ENCODE results near the gene SHISA4.
"Not testable (repeated sequence)": the region's sequence is repeated elsewhere in the genome, so short reads cannot be mapped to it uniquely, and the experiment has no call there.

SHISA4 gene

DNA sequence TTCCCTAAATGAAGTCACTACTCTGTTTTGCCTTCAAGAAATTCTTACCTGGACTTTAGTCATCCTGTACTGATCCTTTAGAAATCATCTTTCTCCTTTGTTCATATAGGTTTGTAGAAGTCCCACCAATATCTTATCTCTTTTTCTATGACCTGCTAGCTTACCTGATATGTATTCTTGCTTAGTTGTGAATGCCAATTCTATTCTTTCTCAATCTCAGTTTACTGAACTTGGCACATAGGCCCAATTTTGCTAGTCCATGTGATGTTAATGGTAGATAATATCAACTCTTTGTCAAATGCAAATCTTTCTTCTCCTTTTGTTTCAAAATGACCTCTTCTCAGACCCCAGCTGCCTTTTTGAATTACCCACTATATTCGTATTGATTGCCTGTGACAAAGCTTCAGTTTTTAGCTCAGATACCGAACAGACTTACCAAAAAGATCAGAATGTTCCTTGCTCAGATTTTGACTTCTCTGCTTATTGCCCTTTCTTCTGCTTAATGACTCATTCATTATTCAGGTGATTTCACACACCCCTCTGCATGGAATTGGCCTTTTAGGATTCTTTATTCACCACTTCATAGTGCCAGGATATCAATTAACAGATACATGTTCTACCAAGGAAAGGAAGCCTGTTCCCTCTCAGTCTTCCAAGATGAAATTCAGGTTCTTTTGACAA, 39.2 kb upstream of the SHISA4 start:
- peaks cover 89% of the 10 kb centered on the region for H3K36me3 ChIP-seq
- no peaks in the 10 kb centered on the region for H3K9me3 ChIP-seq
- peaks cover 17% of the 10 kb centered on the region for H3K4me1 ChIP-seq
- H4K20me1 ChIP-seq, result peaks cover 42% of the 10 kb centered on the region
- no peak overlapping the region for H3K9ac ChIP-seq
- TF ChIP-seq Cebpa-rat (IDR thresholded peaks at IDR 0.05), result no peak
- H3K4me2 ChIP-seq, result no peak overlapping the region
- no peak overlapping the region for H3K4me3 ChIP-seq
- no peak overlapping the region for H3K27ac ChIP-seq
- no peaks in the 10 kb centered on the region for H3K27me3 ChIP-seq

DNA sequence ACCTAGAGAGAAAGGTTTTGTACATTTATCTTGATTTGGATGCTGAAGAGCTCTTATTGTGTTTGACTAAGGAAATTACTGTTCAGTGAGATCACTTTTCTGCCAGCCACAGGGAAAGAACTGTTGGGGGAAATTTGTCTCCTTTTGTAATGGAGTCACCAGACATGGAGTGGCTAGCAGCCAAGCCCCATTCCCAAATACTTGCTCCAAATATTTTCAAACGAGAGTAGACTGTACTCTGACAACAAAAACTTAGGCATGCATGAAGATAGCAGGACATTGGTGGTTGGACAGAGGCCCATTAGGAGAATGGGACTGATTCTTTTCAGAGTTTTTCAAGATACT, 38.7 kb upstream of the SHISA4 start:
- Histone ChIP-seq H4K20me1 (peaks cover 37% of the 10 kb centered on the region), H3K36me3 (peaks cover 92% of the 10 kb centered on the region), H3K4me1 (peaks cover 17% of the 10 kb centered on the region), H3K27ac (no peak overlapping the region), H3K4me3 (no peak overlapping the region), H3K9ac (no peak overlapping the region), H3K4me2 (no peak overlapping the region), H3K9me3 (no peaks in the 10 kb centered on the region), H3K27me3 (no peaks in the 10 kb centered on the region)
- TF ChIP-seq Cebpa-rat (IDR thresholded peaks at IDR 0.05), result no peak

DNA sequence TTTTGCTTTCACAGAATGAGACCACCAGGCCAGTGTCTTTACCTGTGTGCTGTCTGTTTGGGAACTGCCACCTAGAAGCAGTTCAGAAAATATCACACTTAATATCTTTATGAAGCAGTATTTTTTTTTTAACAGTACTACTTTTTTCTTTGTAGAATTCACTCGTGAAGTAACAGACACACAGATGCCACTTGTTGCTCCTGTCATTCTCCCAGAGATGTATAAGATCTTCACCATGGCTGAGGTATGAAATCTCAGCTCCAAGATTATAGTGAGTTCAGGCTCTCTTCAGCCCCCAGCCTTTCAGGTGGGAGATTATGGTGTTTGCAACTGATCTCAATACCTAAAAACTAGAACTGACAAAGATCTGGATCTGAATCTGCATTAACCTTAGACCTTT, 36.7 kb upstream of the SHISA4 start:
- no peaks in the 10 kb centered on the region for H3K9me3 ChIP-seq
- H3K9ac ChIP-seq, result no peak overlapping the region
- H3K27ac ChIP-seq, result no peak overlapping the region
- H3K4me3 ChIP-seq, result no peak overlapping the region
- peaks cover 99% of the 10 kb centered on the region for H3K36me3 ChIP-seq
- no peak for TF ChIP-seq Cebpa-rat (IDR thresholded peaks at IDR 0.05)
- H3K4me2 ChIP-seq, result no peak overlapping the region
- H3K27me3 ChIP-seq, result no peaks in the 10 kb centered on the region
- H3K4me1 ChIP-seq, result peaks cover 14% of the 10 kb centered on the region
- H4K20me1 ChIP-seq, result peaks cover 17% of the 10 kb centered on the region

DNA sequence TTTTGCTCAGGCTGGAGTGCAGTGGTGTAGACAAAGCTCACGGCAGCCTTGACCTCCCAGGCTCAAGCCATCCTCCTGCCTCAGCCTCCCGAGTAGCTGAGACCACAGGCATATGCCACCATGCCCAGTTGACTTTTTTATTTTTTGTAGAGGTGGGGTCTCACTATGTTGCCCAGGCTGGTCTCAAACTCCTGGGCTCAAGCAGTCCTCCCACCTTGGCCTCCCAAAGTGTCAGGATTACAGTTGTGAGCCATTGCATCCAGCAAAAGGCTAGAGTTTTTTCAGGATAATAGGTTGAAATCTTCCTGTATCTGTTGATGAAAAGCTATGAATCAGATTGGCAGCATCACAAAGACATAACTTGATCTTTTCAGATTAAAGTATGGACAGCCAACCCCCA, 32.0 kb upstream of the SHISA4 start:
- H3K9ac ChIP-seq, H3K27ac ChIP-seq, H3K9me3 ChIP-seq, H3K4me3 ChIP-seq, H4K20me1 ChIP-seq, H3K4me2 ChIP-seq, H3K4me1 ChIP-seq, H3K27me3 ChIP-seq: not testable (repeated sequence)
- H3K36me3 ChIP-seq, result peaks cover 100% of the 10 kb centered on the region

DNA sequence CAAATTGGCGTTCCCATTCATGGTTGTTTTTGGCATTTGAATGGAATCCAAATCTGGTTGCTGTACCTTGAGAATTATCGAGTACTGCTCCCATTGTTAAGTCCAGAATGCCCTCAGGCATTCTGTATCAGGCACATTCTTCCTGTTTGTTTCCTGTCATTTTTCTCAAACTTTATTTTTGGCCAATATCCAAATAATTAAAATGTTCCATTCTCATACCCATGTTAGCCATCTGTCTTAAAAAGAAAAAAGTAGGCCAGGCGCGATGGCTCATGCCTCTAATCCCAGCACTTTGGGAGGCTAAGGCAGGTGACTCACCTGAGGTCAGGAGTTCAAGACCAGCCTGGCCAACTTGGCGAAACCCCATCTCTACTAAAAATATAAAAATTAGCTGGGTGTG, 29.3 kb upstream of the SHISA4 start:
- Histone ChIP-seq H3K36me3 (peaks cover 100% of the 10 kb centered on the region), H3K4me2 (no peak overlapping the region), H3K27me3 (no peaks in the 10 kb centered on the region), H3K4me1 (no peaks in the 10 kb centered on the region), H3K9ac (no peak overlapping the region), H3K27ac (no peak overlapping the region), H4K20me1 (no peaks in the 10 kb centered on the region), H3K4me3 (no peak overlapping the region), H3K9me3 (no peaks in the 10 kb centered on the region)
- no peak for TF ChIP-seq Cebpa-rat (IDR thresholded peaks at IDR 0.05)

DNA sequence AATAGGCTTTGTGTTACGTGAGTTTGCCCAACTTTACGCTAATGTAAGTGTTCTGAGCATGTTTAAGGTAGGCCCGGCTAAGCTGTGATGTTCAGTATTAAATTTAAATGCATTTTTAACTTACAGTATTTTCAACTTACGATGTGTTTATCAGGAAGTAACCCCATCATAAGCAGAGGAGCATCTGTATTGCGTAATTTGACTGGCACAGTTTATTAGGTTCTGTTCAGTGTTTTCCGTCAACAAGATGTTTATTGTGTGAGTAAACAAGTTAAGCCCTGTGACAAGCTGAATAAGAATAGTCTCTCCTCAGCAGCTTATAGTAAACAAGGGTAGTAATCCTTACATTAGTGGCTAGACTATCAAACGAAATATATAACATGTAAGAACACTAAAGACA, 27.2 kb upstream of the SHISA4 start:
- Histone ChIP-seq H3K9ac (no peak overlapping the region), H3K9me3 (no peaks in the 10 kb centered on the region), H3K27ac (no peak overlapping the region), H3K27me3 (no peaks in the 10 kb centered on the region), H3K4me2 (no peak overlapping the region), H3K36me3 (peaks cover 98% of the 10 kb centered on the region), H3K4me3 (no peak overlapping the region), H4K20me1 (no peaks in the 10 kb centered on the region), H3K4me1 (no peaks in the 10 kb centered on the region)
- TF ChIP-seq Cebpa-rat (IDR thresholded peaks at IDR 0.05), result no peak; the same call in 1 of the 2 replicates

DNA sequence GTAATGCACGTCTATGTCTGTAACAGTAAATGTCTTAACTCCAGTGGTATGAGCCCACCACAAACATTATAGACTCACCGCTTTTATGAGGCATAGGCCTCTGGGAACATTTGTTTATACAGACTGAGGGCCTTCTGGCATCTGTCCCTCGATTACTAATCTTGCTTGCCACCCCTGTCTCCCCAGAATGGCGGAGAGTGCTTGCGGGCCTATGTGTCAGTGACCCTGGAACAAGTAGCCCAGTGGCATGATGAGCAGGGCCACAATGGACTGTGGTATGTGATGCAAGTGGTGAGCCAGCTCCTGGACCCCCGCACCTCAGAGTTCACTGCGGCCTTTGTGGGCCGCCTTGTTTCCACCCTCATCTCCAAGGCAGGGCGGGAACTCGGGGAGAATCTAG, 18.3 kb upstream of the SHISA4 start:
- Histone ChIP-seq H3K4me1 (no peaks in the 10 kb centered on the region), H3K4me2 (no peak overlapping the region), H3K4me3 (no peak overlapping the region), H3K9me3 (no peaks in the 10 kb centered on the region), H3K27ac (no peak overlapping the region), H3K9ac (no peak overlapping the region), H3K36me3 (peaks cover 94% of the 10 kb centered on the region), H4K20me1 (no peaks in the 10 kb centered on the region), H3K27me3 (no peaks in the 10 kb centered on the region)
- no peak for TF ChIP-seq Cebpa-rat (IDR thresholded peaks at IDR 0.05)

DNA sequence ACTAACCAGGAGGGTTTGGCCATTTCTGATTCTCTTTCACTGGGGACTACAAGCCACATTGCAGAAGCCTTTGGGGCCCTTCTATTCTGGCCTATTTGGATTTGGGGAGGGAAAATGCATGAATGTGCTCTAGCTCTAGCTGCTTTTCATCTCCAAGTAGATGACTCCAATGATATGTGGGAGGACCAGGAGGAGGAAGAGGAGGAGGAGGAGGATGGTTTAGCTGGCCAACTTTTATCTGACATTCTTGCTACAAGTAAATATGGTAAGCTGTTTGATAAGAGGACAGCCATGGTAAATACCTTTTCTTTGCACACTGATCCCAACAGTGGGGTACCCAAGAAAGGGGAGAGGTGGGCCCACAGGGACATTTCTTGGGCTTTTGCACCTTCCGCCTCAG, 14.0 kb upstream of the SHISA4 start:
- H3K36me3 ChIP-seq, result peaks cover 91% of the 10 kb centered on the region

DNA sequence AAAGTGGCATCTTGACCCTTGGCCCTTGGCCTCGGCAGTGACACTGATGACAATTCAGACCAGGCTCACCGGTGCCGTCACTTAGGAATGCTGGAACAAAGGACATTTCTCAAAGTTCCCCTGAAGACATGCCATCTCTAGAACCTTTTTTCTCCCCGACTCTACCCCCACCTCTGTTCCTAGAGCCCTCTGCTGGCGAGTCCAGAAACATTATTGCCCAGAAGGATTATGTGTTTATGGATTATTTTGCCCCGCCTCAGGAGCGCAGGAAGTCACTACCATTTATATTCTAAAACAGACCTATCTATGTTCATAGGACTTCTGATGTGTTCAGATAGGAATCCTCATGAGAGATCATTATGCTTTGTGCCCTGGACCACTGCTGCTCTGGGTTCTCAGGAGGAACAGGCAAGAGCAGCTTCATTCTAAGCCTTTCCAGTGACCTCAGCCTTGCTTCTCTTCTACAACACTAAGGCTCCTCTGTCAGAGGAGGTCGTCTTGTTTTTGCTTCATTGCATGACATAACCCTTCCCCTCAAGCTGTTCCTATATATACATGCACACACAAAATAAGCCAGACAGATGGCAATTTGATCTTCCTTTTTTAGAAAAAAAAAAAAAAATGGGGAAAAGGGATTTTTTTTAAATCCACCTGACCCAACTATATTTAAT, 12.4 kb upstream of the SHISA4 start:
- Histone ChIP-seq H3K4me1 (no peaks in the 10 kb centered on the region), H3K4me2 (no peak overlapping the region), H4K20me1 (no peaks in the 10 kb centered on the region; the same call in 1 of the 2 replicates), H3K27ac (no peak overlapping the region), H3K9me3 (no peaks in the 10 kb centered on the region), H3K9ac (no peak overlapping the region), H3K4me3 (no peak overlapping the region), H3K36me3 (peaks cover 82% of the 10 kb centered on the region), H3K27me3 (no peaks in the 10 kb centered on the region)
- no peak for TF ChIP-seq Cebpa-rat (IDR thresholded peaks at IDR 0.05)

More for the DNA sequence above, 14.0 kb upstream of the SHISA4 start:
- no peak overlapping the region for H3K9ac ChIP-seq
- H3K27ac ChIP-seq, result no peak overlapping the region
- H3K9me3 ChIP-seq, result no peaks in the 10 kb centered on the region
- H3K4me3 ChIP-seq, result no peak overlapping the region
- no peaks in the 10 kb centered on the region for H3K27me3 ChIP-seq
- H4K20me1 ChIP-seq, result no peaks in the 10 kb centered on the region; the same call in 1 of the 2 replicates
- no peak for TF ChIP-seq Cebpa-rat (IDR thresholded peaks at IDR 0.05)
- H3K4me2 ChIP-seq, result no peak overlapping the region
- no peaks in the 10 kb centered on the region for H3K4me1 ChIP-seq

DNA sequence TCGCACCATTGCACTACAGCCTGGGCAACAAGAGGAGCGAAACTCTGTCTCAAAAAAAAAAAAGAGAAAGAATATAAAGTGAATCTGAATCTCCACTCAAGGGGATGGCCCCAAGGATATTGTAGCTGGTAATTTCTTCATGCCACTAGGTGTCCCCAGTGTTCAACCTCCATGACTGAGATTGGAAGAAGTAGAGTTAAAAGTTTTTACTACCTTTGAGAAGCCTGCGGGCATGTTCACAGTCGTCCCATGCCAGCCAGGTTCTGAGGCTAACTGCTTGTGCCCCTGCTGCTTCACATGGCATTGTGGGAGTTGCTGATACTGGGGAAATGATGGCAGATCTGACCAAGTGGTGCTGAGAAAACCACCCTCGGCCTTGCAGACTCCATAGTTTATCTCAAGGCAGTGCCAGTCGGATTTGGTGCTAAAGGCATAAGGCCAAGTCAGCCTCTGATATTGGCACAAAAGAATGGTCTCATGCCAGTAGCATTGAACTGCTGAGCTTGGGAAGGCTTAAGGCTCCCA, 10.8 kb upstream of the SHISA4 start:
- Histone ChIP-seq H3K27me3 (no peaks in the 10 kb centered on the region), H4K20me1 (no peaks in the 10 kb centered on the region; the same call in 1 of the 2 replicates), H3K27ac (no peak overlapping the region), H3K36me3 (peaks cover 65% of the 10 kb centered on the region), H3K4me3 (no peak overlapping the region), H3K9ac (no peak overlapping the region), H3K9me3 (no peaks in the 10 kb centered on the region), H3K4me2 (no peak overlapping the region), H3K4me1 (peaks cover 5% of the 10 kb centered on the region; the same call in 1 of the 2 replicates)
- TF ChIP-seq Cebpa-rat (IDR thresholded peaks at IDR 0.05), result no peak
